Parathyroid adenoma (tissue), 2 donors: ENCODE data around the gene ELL.

Experiments used
- H2AFZ ChIP-seq: fragments of 300-600 bp; sonication (generic); one replicate; pipeline ENCODE4 v1.7.0; 2017; ENCODE audit warnings: antibody characterized with exemption, mild to moderate bottlenecking
- H3K27ac ChIP-seq: fragments of 300-600 bp; sonication (generic); one replicate; pipeline ENCODE4 v1.7.0; 2017
- H3K27me3 ChIP-seq: fragments of 300-600 bp; sonication (generic); one replicate; pipeline ENCODE4 v1.7.0; 2017; ENCODE audit warnings: low read length; ENCODE audit not compliant: control insufficient read depth, insufficient read depth
- H3K36me3 ChIP-seq: fragments of 300-600 bp; sonication (generic); one replicate; pipeline ENCODE4 v1.7.0; 2017; ENCODE audit warnings: low read length; ENCODE audit not compliant: control insufficient read depth, insufficient read depth
- H3K4me1 ChIP-seq: fragments of 300-600 bp; sonication (generic); one replicate; pipeline ENCODE4 v1.7.0; 2017; ENCODE audit warnings: control low read depth
- H3K4me2 ChIP-seq: fragments of 300-600 bp; sonication (generic); one replicate; pipeline ENCODE4 v1.7.0; 2017; ENCODE audit warnings: low read length
- H3K4me3 ChIP-seq: fragments of 300-600 bp; sonication (generic); one replicate; pipeline ENCODE4 v1.7.0; 2017; ENCODE audit warnings: low read depth, low read length
- H3K79me2 ChIP-seq: fragments of 300-600 bp; sonication (generic); one replicate; pipeline ENCODE4 v1.7.0; 2017; ENCODE audit warnings: control low read depth
- H3K9ac ChIP-seq: fragments of 300-600 bp; sonication (generic); one replicate; pipeline ENCODE4 v1.7.0; 2017; ENCODE audit warnings: mild to moderate bottlenecking
- H3K9me3 ChIP-seq: fragments of 300-600 bp; sonication (generic); one replicate; pipeline ENCODE4 v1.7.0; 2017; ENCODE audit warnings: low read length; ENCODE audit not compliant: control insufficient read depth
- CTCF ChIP-seq: fragments of 300-600 bp; sonication (generic); IDR thresholded peaks from one replicate; pipeline ENCODE4 v1.7.0; 2017; ENCODE audit warnings: antibody characterized with exemption, mild to moderate bottlenecking
- donor health status: primary hyperparathyroidism.

The ELL gene

GRCh38 chr19:18484992-18485391 lies 36.9 kb downstream of the ELL start:
- H3K36me3 ChIP-seq, result no peaks in the 10 kb centered on the region
- no peak overlapping the region for H3K27ac ChIP-seq
- no peak overlapping the region for H3K9ac ChIP-seq
- no peaks in the 10 kb centered on the region for H3K9me3 ChIP-seq
- TF ChIP-seq CTCF, result no peak
- no peak overlapping the region for H3K4me2 ChIP-seq
- no peaks in the 10 kb centered on the region for H3K27me3 ChIP-seq
- peaks cover 81% of the 10 kb centered on the region for H3K79me2 ChIP-seq
- no peak overlapping the region for H2AFZ ChIP-seq
- H3K4me1 ChIP-seq, result peaks cover 36% of the 10 kb centered on the region
- H3K4me3 ChIP-seq, result no peak overlapping the region

GRCh38 chr19:18483119-18483890 lies 38.6 kb downstream of the ELL start:
- Histone ChIP-seq H3K4me2 (no peak overlapping the region), H3K36me3 (no peaks in the 10 kb centered on the region), H3K4me3 (no peak overlapping the region), H3K27me3 (no peaks in the 10 kb centered on the region), H3K27ac (no peak overlapping the region), H2AFZ (no peak overlapping the region), H3K9ac (no peak overlapping the region), H3K79me2 (peaks cover 79% of the 10 kb centered on the region), H3K9me3 (no peaks in the 10 kb centered on the region), H3K4me1 (peaks cover 31% of the 10 kb centered on the region)
- TF ChIP-seq CTCF, result no peak

GRCh38 chr19:18481505-18482222 lies 40.2 kb downstream of the ELL start:
- H3K36me3 ChIP-seq, result no peaks in the 10 kb centered on the region
- H3K9ac ChIP-seq, result no peak overlapping the region
- no peak overlapping the region for H3K4me2 ChIP-seq
- no peaks in the 10 kb centered on the region for H3K27me3 ChIP-seq
- no peak overlapping the region for H3K27ac ChIP-seq
- peaks cover 16% of the 10 kb centered on the region for H3K4me1 ChIP-seq
- peaks cover 86% of the 10 kb centered on the region for H3K79me2 ChIP-seq
- H2AFZ ChIP-seq, result no peak overlapping the region
- no peak for TF ChIP-seq CTCF
- no peak overlapping the region for H3K4me3 ChIP-seq
- H3K9me3 ChIP-seq, result no peaks in the 10 kb centered on the region

- Histone ChIP-seq H3K36me3 (no peaks in the 10 kb centered on the region), H3K4me3 (no peak overlapping the region), H3K27me3 (no peaks in the 10 kb centered on the region), H3K4me1 (peaks cover 13% of the 10 kb centered on the region), H3K9me3 (no peaks in the 10 kb centered on the region), H3K9ac (no peak overlapping the region), H2AFZ (peak overlapping the region; percentile 39), H3K79me2 (peaks cover 82% of the 10 kb centered on the region), H3K4me2 (no peak overlapping the region), H3K27ac (peak overlapping the region; percentile 78)
- TF ChIP-seq CTCF, result no peak
These were observed 41.7 kb downstream of the ELL start for GRCh38 chr19:18480006-18480691.
